Activated naive CD4-positive, alpha-beta T cell treated with anti-CD3 and anti-CD28 coated beads, Interleukin-2, amount 10 ng/mL, durations not matched to agents 7 days and 5 days (primary cell): ENCODE results near the gene MTR.

ENCODE experiments used
- CTCF ChIA-PET: fragments of 350-600 bp; sonication (Branson Sonifier 250); formaldehyde crosslinking; loops from one replicate; lab custom pipeline; 2021; ENCODE audit warnings: antibody characterized with exemption; lab: Charles Lee
- DNase-seq: peaks from one replicate; pipeline ENCODE4 v3.0.0-alpha.2; 2020
- H3K27ac Mint-ChIP-seq: one replicate; pipeline ENCODE4 v1.8.0; 2021; ENCODE audit warnings: mild to moderate bottlenecking, moderate library complexity, mixed read lengths
- H3K27me3 Mint-ChIP-seq: one replicate; pipeline ENCODE4 v1.8.0; 2021; ENCODE audit warnings: mild to moderate bottlenecking, mixed read lengths
- H3K36me3 Mint-ChIP-seq: one replicate; pipeline ENCODE4 v1.8.0; 2021; ENCODE audit warnings: mixed read lengths
- H3K4me1 Mint-ChIP-seq: one replicate; pipeline ENCODE4 v1.8.0; 2021; ENCODE audit warnings: mixed read lengths
- H3K4me3 Mint-ChIP-seq: one replicate; pipeline ENCODE4 v1.8.0; 2021; ENCODE audit warnings: mild to moderate bottlenecking, moderate library complexity, mixed read lengths
- H3K9me3 Mint-ChIP-seq: one replicate; pipeline ENCODE4 v1.8.0; 2021; ENCODE audit warnings: mixed read lengths

MTR gene

GRCh38 chr1:236922190-236922589 is 127.1 kb downstream of the MTR start:
- Mint-ChIP-seq H3K27me3 (no peaks in the 10 kb centered on the region), H3K9me3 (peaks cover 3% of the 10 kb centered on the region), H3K4me1 (no peaks in the 10 kb centered on the region), H3K27ac (no peak overlapping the region), H3K36me3 (no peaks in the 10 kb centered on the region), H3K4me3 (no peak overlapping the region)
- CTCF ChIA-PET = no interaction called here
- DNase-seq = no peak

DNA sequence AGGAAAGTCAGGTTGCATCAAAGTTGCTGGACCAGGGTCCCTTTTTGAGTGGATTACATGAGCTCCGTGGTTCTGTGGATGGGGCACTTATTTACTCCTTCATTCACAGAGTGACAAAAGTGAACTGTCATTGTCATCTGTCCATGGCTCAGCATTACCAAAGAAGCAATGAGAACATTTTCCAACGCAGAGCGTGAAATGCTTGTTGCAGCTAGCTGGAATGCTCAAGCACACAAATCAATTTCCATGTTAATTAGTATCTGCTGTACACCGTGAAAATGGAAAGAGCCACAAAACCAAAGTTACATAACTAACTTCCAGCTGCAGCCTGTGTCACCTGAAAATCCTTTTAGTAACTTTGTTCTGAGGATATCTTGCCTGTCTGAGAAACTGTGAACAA is 130.3 kb downstream of the MTR start:
- Mint-ChIP-seq H3K27ac (no peak overlapping the region), H3K36me3 (no peaks in the 10 kb centered on the region), H3K4me3 (no peak overlapping the region), H3K9me3 (no peaks in the 10 kb centered on the region), H3K4me1 (no peaks in the 10 kb centered on the region), H3K27me3 (no peaks in the 10 kb centered on the region)
- CTCF ChIA-PET = no interaction called here
- no peak for DNase-seq

DNA sequence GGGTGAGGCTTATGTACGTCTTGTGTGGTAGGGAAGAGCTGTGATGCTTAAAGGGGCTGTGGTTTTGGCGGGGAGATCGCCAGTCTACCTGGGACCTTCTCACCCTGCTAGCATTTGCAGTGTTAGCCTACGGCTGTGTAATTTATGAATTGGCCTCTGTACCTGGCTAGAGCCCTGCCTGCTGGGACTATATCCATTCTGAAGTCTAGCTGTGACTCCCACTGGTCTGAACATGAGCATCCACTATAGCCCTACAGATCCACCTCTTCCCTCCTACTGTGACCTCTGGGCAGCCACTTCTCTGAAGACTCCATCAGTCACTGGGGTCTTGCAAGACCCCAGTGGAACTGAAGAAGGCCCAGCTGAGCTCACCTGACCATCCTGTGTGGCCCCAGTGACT is 135.4 kb downstream of the MTR start:
- DNase-seq = no peak
- Mint-ChIP-seq H3K4me3 (no peak overlapping the region), H3K9me3 (no peaks in the 10 kb centered on the region), H3K36me3 (no peaks in the 10 kb centered on the region), H3K27ac (no peak overlapping the region), H3K27me3 (no peaks in the 10 kb centered on the region), H3K4me1 (no peaks in the 10 kb centered on the region)
- CTCF ChIA-PET = no interaction called here

DNA sequence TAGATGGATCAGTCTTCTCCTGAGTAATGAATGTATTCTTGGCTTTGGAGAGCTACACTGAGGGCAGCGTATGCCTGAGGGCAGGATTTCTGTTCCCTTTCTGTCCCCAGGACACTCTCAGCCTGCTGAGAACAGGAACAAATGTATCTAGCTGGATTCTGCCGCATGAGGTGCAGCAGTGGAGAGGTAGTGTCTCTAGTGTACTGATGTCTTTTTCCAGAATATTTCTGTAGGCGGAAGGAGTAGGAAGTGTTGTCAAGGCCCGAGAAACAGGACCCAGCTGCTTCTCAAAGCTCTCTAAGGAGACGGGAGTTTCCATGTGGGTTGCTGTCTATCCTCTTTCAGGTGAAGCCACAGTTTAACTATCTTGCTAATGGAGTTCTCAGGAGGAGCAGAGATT is 143.7 kb downstream of the MTR start:
- H3K4me3 Mint-ChIP-seq = no peak overlapping the region
- no peaks in the 10 kb centered on the region for H3K4me1 Mint-ChIP-seq
- no peaks in the 10 kb centered on the region for H3K36me3 Mint-ChIP-seq
- no peaks in the 10 kb centered on the region for H3K9me3 Mint-ChIP-seq
- CTCF ChIA-PET = no interaction called here
- no peaks in the 10 kb centered on the region for H3K27me3 Mint-ChIP-seq
- no peak overlapping the region for H3K27ac Mint-ChIP-seq
- no peak for DNase-seq

- no peaks in the 10 kb centered on the region for H3K36me3 Mint-ChIP-seq
- H3K27ac Mint-ChIP-seq = no peak overlapping the region
- no peaks in the 10 kb centered on the region for H3K9me3 Mint-ChIP-seq
- H3K4me1 Mint-ChIP-seq = no peaks in the 10 kb centered on the region
- no peaks in the 10 kb centered on the region for H3K27me3 Mint-ChIP-seq
- H3K4me3 Mint-ChIP-seq = no peak overlapping the region
- CTCF ChIA-PET = no interaction called here
- no peak for DNase-seq
Measured at GRCh38 chr1:236942431-236942830, 147.3 kb downstream of the MTR start.

GRCh38 chr1:236944556-236944955 is 149.5 kb downstream of the MTR start:
- no peaks in the 10 kb centered on the region for H3K4me1 Mint-ChIP-seq
- CTCF ChIA-PET = no interaction called here
- DNase-seq = no peak
- H3K36me3 Mint-ChIP-seq = no peaks in the 10 kb centered on the region
- no peaks in the 10 kb centered on the region for H3K27me3 Mint-ChIP-seq
- H3K4me3 Mint-ChIP-seq = no peak overlapping the region
- H3K9me3 Mint-ChIP-seq = no peaks in the 10 kb centered on the region
- no peak overlapping the region for H3K27ac Mint-ChIP-seq

GRCh38 chr1:236945002-236945401 is 149.9 kb downstream of the MTR start:
- CTCF ChIA-PET = no interaction called here
- no peaks in the 10 kb centered on the region for H3K36me3 Mint-ChIP-seq
- no peaks in the 10 kb centered on the region for H3K4me1 Mint-ChIP-seq
- DNase-seq = no peak
- H3K9me3 Mint-ChIP-seq = no peaks in the 10 kb centered on the region
- H3K4me3 Mint-ChIP-seq = no peak overlapping the region
- no peaks in the 10 kb centered on the region for H3K27me3 Mint-ChIP-seq
- H3K27ac Mint-ChIP-seq = no peak overlapping the region

DNA sequence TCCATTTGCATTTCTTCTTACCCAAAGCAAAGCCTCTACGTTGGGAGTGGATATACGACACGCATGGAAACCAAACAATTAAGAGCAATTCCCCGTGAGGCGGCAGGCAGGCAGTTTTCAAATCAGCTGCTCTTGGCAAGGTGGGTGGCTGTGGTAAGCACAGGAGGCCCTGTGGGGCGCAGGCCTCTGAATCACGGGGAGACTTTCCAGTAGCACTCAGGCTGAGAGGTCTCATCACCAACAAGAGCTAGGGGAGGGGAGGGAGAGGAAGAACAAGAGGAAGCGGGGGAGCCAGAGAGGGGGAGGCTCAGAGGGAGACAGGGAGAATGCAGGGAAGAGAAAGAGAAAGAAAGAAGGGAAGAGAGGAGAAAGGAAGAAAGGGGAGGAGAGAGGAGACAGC is 152.7 kb downstream of the MTR start:
- CTCF ChIA-PET = no interaction called here
- Mint-ChIP-seq H3K27me3 (no peaks in the 10 kb centered on the region), H3K9me3 (no peaks in the 10 kb centered on the region), H3K4me1 (no peaks in the 10 kb centered on the region), H3K27ac (no peak overlapping the region), H3K4me3 (no peak overlapping the region), H3K36me3 (no peaks in the 10 kb centered on the region)
- no peak for DNase-seq

DNA sequence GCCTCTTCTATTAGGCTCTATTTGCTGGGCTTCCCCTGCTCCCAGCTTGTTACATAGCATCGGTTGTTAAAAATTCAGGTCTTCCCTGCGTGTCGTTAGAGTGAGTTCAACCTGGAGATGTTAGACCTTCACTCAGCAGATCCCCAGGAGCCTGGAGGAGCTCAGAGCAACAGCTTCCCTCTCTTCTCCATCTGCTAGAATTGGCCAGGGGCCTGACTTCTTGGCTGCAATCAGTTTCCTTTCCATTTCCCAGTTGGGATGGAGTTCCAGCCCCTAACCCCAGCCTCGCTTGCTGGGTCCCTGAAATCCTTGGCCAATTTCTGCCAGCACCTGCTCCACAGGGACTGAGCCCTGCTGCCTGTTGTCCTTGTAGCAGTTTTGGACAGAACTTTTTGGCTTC is 153.3 kb downstream of the MTR start:
- H3K27me3 Mint-ChIP-seq = no peaks in the 10 kb centered on the region
- no peaks in the 10 kb centered on the region for H3K9me3 Mint-ChIP-seq
- H3K27ac Mint-ChIP-seq = no peak overlapping the region
- CTCF ChIA-PET = no interaction called here
- H3K4me3 Mint-ChIP-seq = no peak overlapping the region
- no peak for DNase-seq
- H3K4me1 Mint-ChIP-seq = no peaks in the 10 kb centered on the region
- no peaks in the 10 kb centered on the region for H3K36me3 Mint-ChIP-seq

- Mint-ChIP-seq H3K36me3 (no peaks in the 10 kb centered on the region), H3K4me3 (no peak overlapping the region), H3K9me3 (no peaks in the 10 kb centered on the region), H3K27me3 (no peaks in the 10 kb centered on the region), H3K27ac (no peak overlapping the region), H3K4me1 (no peaks in the 10 kb centered on the region)
- DNase-seq = no peak
- CTCF ChIA-PET = no interaction called here
Measured at GRCh38 chr1:236948996-236949395, 153.9 kb downstream of the MTR start.

DNA sequence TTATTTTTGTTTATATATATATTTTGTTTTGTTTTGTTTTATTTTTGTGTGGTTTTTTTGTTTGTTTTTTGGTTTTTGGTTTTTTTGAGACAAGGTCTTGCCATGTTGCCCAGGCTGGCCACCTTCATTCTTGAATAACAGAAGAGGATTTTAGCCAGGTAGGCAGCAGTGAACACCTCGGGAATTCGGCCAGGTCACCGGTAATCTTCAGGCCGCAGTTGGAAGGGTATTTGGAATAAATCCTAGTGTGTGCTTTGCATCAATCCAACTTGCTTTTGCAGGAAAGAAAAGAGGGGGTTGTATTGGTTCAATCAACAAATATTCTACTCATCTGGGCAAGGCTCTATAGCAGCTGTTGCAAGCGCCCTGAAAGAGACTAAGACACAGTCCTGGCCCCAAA is 155.3 kb downstream of the MTR start:
- no peaks in the 10 kb centered on the region for H3K4me1 Mint-ChIP-seq
- CTCF ChIA-PET = no interaction called here

DNA sequence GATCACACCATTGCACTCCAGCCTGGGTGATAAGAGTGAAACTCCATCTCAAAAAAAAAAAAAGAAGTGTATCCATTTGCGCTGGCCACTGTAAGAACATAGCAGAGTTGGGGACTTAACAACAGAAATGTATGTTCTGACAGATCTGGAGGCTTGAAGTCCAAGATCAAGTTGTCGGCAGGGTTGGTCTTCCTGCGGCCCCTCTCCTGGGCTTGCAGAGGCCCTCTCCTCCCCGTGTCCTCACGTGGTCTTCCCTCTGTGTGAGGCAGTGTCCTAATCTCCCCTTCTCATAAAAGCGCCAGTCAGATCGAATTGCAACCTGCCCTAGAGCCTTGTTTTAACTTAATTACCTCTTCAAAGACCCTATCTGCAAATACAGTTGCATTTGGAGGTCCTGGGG is 156.6 kb downstream of the MTR start:
- Mint-ChIP-seq H3K27ac (no peak overlapping the region), H3K36me3 (no peaks in the 10 kb centered on the region), H3K4me3 (no peak overlapping the region), H3K9me3 (no peaks in the 10 kb centered on the region), H3K27me3 (no peaks in the 10 kb centered on the region), H3K4me1 (no peaks in the 10 kb centered on the region)
- DNase-seq = no peak
- CTCF ChIA-PET = no interaction called here

More for the DNA sequence above, 155.3 kb downstream of the MTR start:
- no peak for DNase-seq
- H3K27ac Mint-ChIP-seq = no peak overlapping the region
- H3K4me3 Mint-ChIP-seq = no peak overlapping the region
- no peaks in the 10 kb centered on the region for H3K36me3 Mint-ChIP-seq
- no peaks in the 10 kb centered on the region for H3K27me3 Mint-ChIP-seq
- no peaks in the 10 kb centered on the region for H3K9me3 Mint-ChIP-seq

DNA sequence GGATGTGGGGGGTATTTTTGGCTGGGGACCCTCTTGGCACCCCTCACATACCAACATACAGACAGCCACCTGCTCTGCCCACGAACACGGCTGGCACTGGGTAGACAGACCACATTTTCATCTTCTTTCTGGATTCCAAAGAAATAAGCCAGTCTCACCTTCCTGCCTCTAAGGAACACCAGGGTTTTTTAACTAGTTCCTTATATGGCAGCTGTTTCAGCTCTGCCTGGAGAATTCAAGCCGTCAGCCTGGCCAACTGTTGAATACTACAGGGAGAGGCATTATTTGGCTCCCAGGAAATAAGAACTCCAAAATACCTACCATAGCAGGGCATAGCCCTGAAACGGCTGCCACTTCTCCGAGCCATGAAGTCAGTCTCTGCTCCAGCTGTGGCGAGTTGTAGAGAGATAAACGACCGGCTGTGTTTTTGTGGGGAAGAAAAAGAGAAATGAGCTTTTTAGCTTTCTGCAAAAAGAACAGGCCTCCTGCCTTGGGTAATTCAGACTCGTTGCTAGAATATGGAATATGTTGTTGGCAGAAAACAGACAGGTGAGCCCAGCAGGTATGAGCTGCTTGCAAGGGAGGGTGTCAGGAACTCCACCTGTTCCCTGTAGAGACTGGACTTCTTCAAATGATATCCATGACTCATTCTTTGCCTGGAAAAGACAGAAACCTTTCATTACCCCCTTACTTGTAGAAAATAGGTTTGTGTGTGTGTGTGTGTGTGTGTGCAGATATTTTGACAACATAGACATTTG is 157.3 kb downstream of the MTR start:
- H3K4me3 Mint-ChIP-seq = no peak overlapping the region
- DNase-seq = no peak
- CTCF ChIA-PET = no interaction called here
- H3K9me3 Mint-ChIP-seq = no peaks in the 10 kb centered on the region
- H3K4me1 Mint-ChIP-seq = no peaks in the 10 kb centered on the region
- no peaks in the 10 kb centered on the region for H3K36me3 Mint-ChIP-seq
- H3K27ac Mint-ChIP-seq = no peak overlapping the region
- H3K27me3 Mint-ChIP-seq = no peaks in the 10 kb centered on the region

GRCh38 chr1:236953151-236953700 is 158.1 kb downstream of the MTR start:
- CTCF ChIA-PET = no interaction called here
- H3K36me3 Mint-ChIP-seq = no peaks in the 10 kb centered on the region
- H3K27ac Mint-ChIP-seq = no peak overlapping the region
- no peak overlapping the region for H3K4me3 Mint-ChIP-seq
- H3K27me3 Mint-ChIP-seq = no peaks in the 10 kb centered on the region
- H3K9me3 Mint-ChIP-seq = peaks cover 2% of the 10 kb centered on the region
- no peaks in the 10 kb centered on the region for H3K4me1 Mint-ChIP-seq
- no peak for DNase-seq
